Nucleus accumbens (tissue), 56 donors: ENCODE measurements around the gene PRSS23.

Experiments
- DNase-seq, 56 donors: peaks; one replicate each; lab custom pipeline; 2025; lab: John Stamatoyannopoulos, UW

The PRSS23 gene

GRCh38 chr11:86787656-86788055 lies 12.7 kb upstream of the PRSS23 start:
- no peak for DNase-seq

DNA sequence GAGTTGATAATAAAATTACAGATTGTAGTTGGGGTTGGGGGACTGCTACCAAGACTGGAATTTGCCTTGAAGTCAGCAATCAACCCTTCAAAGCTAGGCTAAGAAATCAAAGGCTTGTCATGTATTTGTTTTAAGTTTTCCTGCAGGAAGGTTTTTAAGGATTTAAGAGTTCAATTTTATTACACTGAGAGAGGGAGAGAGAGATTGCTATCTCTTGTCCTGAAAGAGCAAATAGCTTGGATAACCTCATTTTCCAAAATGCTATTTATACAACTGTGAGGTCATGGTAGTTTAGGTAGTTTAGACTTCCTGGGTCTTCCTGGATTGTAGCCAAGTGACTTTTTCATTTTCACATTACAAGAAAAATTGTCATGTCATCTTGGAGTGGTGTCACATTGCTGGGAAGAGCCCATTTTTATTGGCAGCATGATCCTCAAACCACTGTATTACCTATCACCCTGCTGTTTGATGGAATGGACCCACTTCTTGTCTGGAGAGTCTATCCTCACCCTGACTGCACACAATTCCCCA lies 10.1 kb upstream of the PRSS23 start:
- DNase-seq = no peak

GRCh38 chr11:86790867-86791849 lies 9.2 kb upstream of the PRSS23 start:
- no peak for DNase-seq

DNA sequence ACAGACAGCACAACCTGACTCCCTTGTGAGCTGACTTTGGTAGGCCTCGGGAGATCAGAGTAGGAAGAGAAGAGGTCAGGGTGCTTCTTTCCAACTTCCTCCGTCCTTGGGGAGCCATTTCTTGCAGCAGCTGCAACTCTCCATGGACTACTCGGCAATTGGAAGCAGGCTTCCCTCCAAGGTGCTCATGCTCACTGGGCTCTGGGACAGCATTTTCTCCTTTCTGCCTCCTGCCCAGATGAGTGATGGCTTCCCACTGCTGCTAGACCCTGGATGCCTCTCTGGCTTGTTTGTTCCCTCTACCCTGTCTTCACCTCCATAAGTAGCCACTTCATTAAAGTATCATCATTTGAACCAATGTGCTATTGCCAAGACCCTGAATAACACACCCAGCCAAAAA lies 8.2 kb upstream of the PRSS23 start:
- DNase-seq = no peak

- DNase-seq = no peak
Observed at GRCh38 chr11:86793307-86793706, 7.0 kb upstream of the PRSS23 start.

DNA sequence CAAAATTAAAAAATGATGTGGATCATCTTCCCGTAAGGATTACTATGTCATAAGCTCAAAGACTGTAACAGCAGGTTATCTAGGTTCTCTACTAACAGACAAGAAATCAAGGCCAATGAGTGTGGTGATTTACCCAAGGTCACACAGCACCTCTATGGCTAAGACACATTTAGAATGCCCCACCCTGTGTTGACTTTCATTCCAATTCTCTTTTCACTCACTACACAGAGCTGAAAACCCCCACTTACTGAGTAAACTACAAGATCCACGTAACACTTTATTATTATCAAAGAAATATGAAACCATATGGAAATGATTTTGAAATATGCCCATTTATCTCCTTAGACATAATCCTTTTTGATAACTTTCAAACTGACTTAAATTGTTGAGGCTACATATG lies 4.8 kb upstream of the PRSS23 start:
- DNase-seq = no peak

DNA sequence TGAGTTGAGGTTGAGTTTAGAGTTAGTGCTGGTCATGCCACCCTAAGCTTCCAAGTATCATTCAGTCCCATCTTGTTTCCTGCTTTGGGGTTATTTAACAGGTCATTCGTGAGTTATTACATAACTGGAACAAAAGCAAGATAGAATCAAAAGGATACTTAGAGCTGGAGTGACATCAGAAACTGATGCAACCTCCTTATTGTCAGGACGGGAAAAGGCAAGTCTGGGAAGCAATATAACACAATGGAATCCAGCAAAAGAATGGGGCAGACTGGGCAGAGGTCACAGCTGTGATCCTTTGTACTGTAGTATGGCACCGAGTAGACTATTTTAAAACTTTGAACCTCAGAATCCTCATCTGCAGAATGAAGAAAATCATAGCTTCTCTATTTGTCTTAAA lies 4.4 kb upstream of the PRSS23 start:
- no peak for DNase-seq

DNA sequence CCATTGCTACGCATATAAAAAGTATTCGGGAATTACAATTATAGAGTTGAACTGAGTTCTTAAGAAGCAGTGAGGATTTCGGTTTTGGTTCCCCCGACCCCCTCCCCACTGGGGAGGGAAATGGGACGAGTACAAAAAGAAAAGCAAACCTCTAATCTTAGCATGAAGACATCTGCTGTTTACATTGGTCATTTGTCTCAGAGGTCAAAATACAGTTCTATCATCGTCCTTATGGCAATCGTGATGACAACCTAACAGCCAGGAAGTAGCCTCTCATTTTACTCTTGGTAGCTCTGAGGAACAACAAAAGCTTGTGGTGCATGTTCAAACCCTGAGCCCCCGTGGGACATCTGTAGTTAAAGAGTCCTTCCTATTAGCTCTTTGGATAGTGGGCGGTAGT lies 3.2 kb upstream of the PRSS23 start:
- no peak for DNase-seq

DNA sequence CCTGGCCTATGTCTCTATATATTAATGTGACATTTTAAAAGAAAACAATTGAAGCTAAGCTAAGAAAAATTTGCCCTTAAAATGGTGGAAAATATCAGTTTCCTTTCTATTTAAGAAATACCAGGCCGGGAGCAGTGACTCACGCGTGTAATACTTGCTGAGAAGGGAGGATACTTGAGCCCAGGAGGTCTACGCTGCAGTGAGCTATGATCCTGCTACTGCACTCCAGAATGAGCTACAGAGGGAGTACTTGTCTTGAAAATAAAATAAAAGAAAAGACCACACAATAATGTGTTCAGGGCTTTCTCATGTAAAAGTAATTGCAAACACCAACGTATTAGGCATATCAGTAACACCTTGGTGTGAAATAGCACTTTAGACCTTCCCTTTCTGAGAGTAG lies 1.4 kb upstream of the PRSS23 start:
- DNase-seq = no peak

- peak in 1 of 56 donors; percentile 17 for DNase-seq
Observed at GRCh38 chr11:86799680-86800075, 664 bp upstream of the PRSS23 start.

- no peak for DNase-seq
Observed at GRCh38 chr11:86800960-86801272, 574 bp downstream of the PRSS23 start.

DNA sequence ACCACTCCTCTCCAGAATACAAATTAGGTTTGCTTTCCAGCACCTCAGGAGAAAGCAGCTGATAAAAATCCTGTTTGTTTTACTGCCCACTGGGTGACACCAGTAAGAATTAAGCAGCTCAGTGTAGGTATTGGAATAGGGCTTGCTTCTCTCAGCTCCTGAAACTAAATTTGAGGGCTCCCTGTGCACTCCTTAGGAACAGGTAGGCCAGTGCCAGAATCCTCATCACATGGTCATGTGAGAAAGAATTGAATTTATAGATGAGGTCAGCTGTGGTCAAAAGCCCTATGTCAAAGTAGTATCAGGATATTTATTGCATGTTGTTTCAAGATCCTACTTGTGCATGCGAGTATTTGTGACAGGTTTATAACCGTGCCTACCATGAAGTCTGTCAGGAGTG lies 1.0 kb downstream of the PRSS23 start:
- no peak for DNase-seq

- DNase-seq = no peak
Observed at GRCh38 chr11:86802146-86802545, 1.8 kb downstream of the PRSS23 start.

DNA sequence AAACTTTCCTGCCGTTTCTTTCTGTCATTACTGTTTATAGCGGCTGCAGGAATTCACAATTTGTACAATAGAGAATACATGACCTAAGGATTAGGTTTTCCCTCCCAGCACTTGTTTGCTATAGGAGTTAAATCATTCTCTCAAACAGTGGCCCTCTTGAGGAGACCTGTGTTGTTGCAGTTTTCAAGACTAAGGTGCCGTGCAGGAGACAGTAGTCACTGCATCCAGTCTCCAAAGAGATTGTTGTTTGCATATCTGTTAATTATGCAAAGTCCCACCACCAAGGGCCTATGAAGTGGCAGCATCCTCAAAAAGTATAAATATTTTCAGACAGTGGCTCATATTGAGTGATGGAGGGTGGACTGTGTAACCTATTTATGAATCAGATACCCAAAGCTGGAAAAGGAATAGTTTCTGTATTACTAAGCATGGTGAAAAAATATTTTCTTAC lies 2.3 kb downstream of the PRSS23 start:
- peak in 7 of 56 donors; percentile 1 to 35 (median 9) for DNase-seq

DNA sequence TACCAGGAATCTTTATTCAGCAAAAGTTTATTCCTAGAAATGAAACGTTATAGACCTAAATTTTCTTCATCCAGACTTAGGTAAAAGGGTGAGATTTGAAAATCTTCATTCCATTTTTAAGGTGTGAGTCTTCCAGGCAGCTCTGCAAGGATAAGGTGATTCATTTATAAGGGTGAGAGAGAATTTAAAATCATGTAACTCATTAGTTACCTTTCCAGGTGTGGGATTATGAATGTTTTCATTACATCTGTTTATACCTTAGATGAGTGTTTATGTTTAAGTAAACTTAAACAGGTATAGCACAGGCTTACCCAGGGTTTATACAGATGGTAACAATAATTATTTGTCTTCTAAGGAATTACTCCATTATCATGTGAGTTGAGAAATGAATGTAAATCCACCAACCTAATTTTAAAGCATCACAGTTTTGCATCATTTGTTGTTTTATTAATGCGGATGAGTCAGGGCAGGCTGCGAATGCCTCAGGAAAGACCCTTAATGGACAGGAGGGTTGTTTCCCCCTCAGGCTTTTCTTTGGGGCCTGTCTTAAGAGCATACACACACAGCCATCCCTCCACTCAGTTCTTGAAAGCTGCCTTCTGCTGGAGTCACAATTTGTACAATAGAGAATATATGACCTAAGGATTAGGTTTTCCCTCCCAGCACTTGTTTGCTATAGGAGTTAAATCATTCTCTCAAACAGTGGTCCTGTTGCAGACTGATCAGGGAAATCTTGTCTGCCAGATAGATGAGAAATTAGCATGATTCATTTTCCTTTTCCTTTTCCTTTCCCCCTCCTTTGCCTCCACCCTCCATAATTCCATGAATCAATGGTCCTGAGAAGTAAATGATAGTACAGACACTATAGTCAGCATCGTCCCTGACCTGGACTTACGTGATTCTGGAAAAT lies 3.0 kb downstream of the PRSS23 start:
- DNase-seq = no peak

- no peak for DNase-seq
Observed at GRCh38 chr11:86804951-86805350, 4.6 kb downstream of the PRSS23 start.

GRCh38 chr11:86805873-86806310 lies 5.5 kb downstream of the PRSS23 start:
- DNase-seq = no peak

GRCh38 chr11:86806903-86807302 lies 6.6 kb downstream of the PRSS23 start:
- DNase-seq = no peak

- DNase-seq = no peak
Observed at GRCh38 chr11:86807360-86807759, 7.0 kb downstream of the PRSS23 start.

DNA sequence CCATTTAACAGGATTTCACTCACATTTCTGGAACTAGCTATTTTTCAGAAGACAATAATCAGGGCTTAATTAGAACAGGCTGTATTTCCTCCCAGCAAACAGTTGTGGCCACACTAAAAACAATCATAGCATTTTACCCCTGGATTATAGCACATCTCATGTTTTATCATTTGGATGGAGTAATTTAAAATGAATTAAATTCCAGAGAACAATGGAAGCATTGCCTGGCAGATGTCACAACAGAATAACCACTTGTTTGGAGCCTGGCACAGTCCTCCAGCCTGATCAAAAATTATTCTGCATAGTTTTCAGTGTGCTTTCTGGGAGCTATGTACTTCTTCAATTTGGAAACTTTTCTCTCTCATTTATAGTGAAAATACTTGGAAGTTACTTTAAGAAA lies 9.2 kb downstream of the PRSS23 start:
- DNase-seq = peak in 1 of 56 donors; percentile 1

DNA sequence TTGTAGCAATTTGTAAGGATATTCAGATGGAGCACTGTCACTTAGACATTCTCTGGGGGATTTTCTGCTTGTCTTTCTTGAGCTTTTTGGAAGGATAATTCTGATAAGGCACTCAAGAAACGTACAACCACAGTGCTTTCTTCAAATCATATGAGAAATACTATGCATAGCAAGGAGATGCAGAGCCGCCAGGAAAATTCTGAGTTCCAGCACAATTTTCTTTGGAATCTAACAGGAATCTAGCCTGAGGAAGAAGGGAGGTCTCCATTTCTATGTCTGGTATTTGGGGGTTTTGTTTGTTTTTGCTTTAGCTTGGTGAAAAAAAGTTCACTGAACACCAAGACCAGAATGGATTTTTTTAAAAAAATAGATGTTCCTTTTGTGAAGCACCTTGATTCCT lies 9.9 kb downstream of the PRSS23 start:
- DNase-seq = no peak
